ENCODE results near the gene G3BP2.
"Not testable (repeated sequence)": the region's sequence is repeated elsewhere in the genome, so short reads cannot be mapped to it uniquely, and the experiment has no call there.

G3BP2 gene

GRCh38 chr4:75717408-75717807, 44.2 kb upstream of the G3BP2 start:
- no peak for TF ChIP-seq CTCF (IDR thresholded peaks at IDR 0.05; ENCODE audit: low read length)
- TF ChIP-seq EZH2 (IDR thresholded peaks at IDR 0.05; ENCODE audit: borderline replicate concordance, low read length) = no peak
- H3K4me1 ChIP-seq (ENCODE audit: insufficient read depth, low read length, severe bottlenecking) = peaks cover 6% of the 10 kb centered on the region

GRCh38 chr4:75716054-75716453, 42.8 kb upstream of the G3BP2 start:
- not testable (repeated sequence) for H3K4me3 ChIP-seq (ENCODE audit: low read depth, low read length, poor library complexity, severe bottlenecking); H3K27me3 ChIP-seq (ENCODE audit: insufficient read depth, low read length); H3K79me2 ChIP-seq (ENCODE audit: insufficient read depth, low read length); H4K20me1 ChIP-seq (ENCODE audit: insufficient read depth, low read length); H3K4me2 ChIP-seq (ENCODE audit: low read length); H3K9me3 ChIP-seq (ENCODE audit: low read length); H3F3A ChIP-seq (ENCODE audit: insufficient read depth, low read length); H3K4me1 ChIP-seq (ENCODE audit: insufficient read depth, low read length, severe bottlenecking); H3K27ac ChIP-seq (ENCODE audit: low read depth, low read length, poor library complexity, severe bottlenecking); H2AFZ ChIP-seq (ENCODE audit: low read length); H3K36me3 ChIP-seq (ENCODE audit: insufficient read depth, low read length); H3K9ac ChIP-seq (ENCODE audit: low read length); H3K9me2 ChIP-seq (ENCODE audit: low read depth, low read length)

More at GRCh38 chr4:75717408-75717807, 44.2 kb upstream of the G3BP2 start:
- H3K4me3 ChIP-seq (ENCODE audit: low read depth, low read length, poor library complexity, severe bottlenecking) = no peak overlapping the region
- H3F3A ChIP-seq (ENCODE audit: insufficient read depth, low read length) = no peaks in the 10 kb centered on the region
- no peaks in the 10 kb centered on the region for H3K79me2 ChIP-seq (ENCODE audit: insufficient read depth, low read length)
- H3K9me2 ChIP-seq (ENCODE audit: low read depth, low read length) = no peaks in the 10 kb centered on the region
- no peaks in the 10 kb centered on the region for H3K9me3 ChIP-seq (ENCODE audit: low read length)
- no peak overlapping the region for H2AFZ ChIP-seq (ENCODE audit: low read length)
- no peaks in the 10 kb centered on the region for H4K20me1 ChIP-seq (ENCODE audit: insufficient read depth, low read length)
- H3K9ac ChIP-seq (ENCODE audit: low read length) = no peak overlapping the region
- H3K4me2 ChIP-seq (ENCODE audit: low read length) = no peak overlapping the region
- no peaks in the 10 kb centered on the region for H3K36me3 ChIP-seq (ENCODE audit: insufficient read depth, low read length)
- no peaks in the 10 kb centered on the region for H3K27me3 ChIP-seq (ENCODE audit: insufficient read depth, low read length)
- H3K27ac ChIP-seq (ENCODE audit: low read depth, low read length, poor library complexity, severe bottlenecking) = no peak overlapping the region

GRCh38 chr4:75715105-75715799, 42.0 kb upstream of the G3BP2 start:
- Histone ChIP-seq H3K36me3 (ENCODE audit: insufficient read depth, low read length) (no peaks in the 10 kb centered on the region), H3F3A (ENCODE audit: insufficient read depth, low read length) (no peaks in the 10 kb centered on the region), H3K79me2 (ENCODE audit: insufficient read depth, low read length) (no peaks in the 10 kb centered on the region), H3K4me3 (ENCODE audit: low read depth, low read length, poor library complexity, severe bottlenecking) (no peak overlapping the region), H4K20me1 (ENCODE audit: insufficient read depth, low read length) (no peaks in the 10 kb centered on the region), H3K9me2 (ENCODE audit: low read depth, low read length) (no peaks in the 10 kb centered on the region), H3K4me2 (ENCODE audit: low read length) (no peak overlapping the region), H3K27ac (ENCODE audit: low read depth, low read length, poor library complexity, severe bottlenecking) (no peak overlapping the region), H3K9me3 (ENCODE audit: low read length) (no peaks in the 10 kb centered on the region), H2AFZ (ENCODE audit: low read length) (no peak overlapping the region), H3K9ac (ENCODE audit: low read length) (no peak overlapping the region), H3K4me1 (ENCODE audit: insufficient read depth, low read length, severe bottlenecking) (no peaks in the 10 kb centered on the region), H3K27me3 (ENCODE audit: insufficient read depth, low read length) (no peaks in the 10 kb centered on the region)
- TF ChIP-seq EZH2 (IDR thresholded peaks at IDR 0.05; ENCODE audit: borderline replicate concordance, low read length) (no peak), CTCF (IDR thresholded peaks at IDR 0.05; ENCODE audit: low read length) (no peak)

- H3K27ac ChIP-seq (ENCODE audit: low read depth, low read length, poor library complexity, severe bottlenecking) = no peak overlapping the region
- TF ChIP-seq EZH2 (IDR thresholded peaks at IDR 0.05; ENCODE audit: borderline replicate concordance, low read length) (no peak), CTCF (IDR thresholded peaks at IDR 0.05; ENCODE audit: low read length) (no peak)
- H4K20me1 ChIP-seq (ENCODE audit: insufficient read depth, low read length) = no peaks in the 10 kb centered on the region
Observed at GRCh38 chr4:75714704-75715103, 41.5 kb upstream of the G3BP2 start.

More at GRCh38 chr4:75714704-75715103, 41.5 kb upstream of the G3BP2 start:
- H3K36me3 ChIP-seq (ENCODE audit: insufficient read depth, low read length) = no peaks in the 10 kb centered on the region
- no peaks in the 10 kb centered on the region for H3K9me3 ChIP-seq (ENCODE audit: low read length)
- no peak overlapping the region for H2AFZ ChIP-seq (ENCODE audit: low read length)
- no peaks in the 10 kb centered on the region for H3K79me2 ChIP-seq (ENCODE audit: insufficient read depth, low read length)
- H3K9me2 ChIP-seq (ENCODE audit: low read depth, low read length) = no peaks in the 10 kb centered on the region
- no peaks in the 10 kb centered on the region for H3K4me1 ChIP-seq (ENCODE audit: insufficient read depth, low read length, severe bottlenecking)
- H3F3A ChIP-seq (ENCODE audit: insufficient read depth, low read length) = no peaks in the 10 kb centered on the region
- H3K4me2 ChIP-seq (ENCODE audit: low read length) = no peak overlapping the region
- H3K9ac ChIP-seq (ENCODE audit: low read length) = no peak overlapping the region
- H3K27me3 ChIP-seq (ENCODE audit: insufficient read depth, low read length) = no peaks in the 10 kb centered on the region
- no peak overlapping the region for H3K4me3 ChIP-seq (ENCODE audit: low read depth, low read length, poor library complexity, severe bottlenecking)
